Nephron progenitor cell (in vitro differentiated cells): ENCODE data around the gene RBP3.

Experiments
- DNase-seq: peaks from one replicate; pipeline ENCODE4 v3.0.0; 2021
- H3K27ac Mint-ChIP-seq: 2 replicates; pipeline ENCODE4 v1.8.0; 2021; ENCODE audit warnings: mild to moderate bottlenecking, moderate library complexity, mixed read lengths
- H3K27me3 Mint-ChIP-seq: 2 replicates; pipeline ENCODE4 v1.8.0; 2021; ENCODE audit warnings: mild to moderate bottlenecking, low read depth, mixed read lengths; ENCODE audit not compliant: poor library complexity
- H3K36me3 Mint-ChIP-seq: 2 replicates; pipeline ENCODE4 v1.8.0; 2021; ENCODE audit warnings: low read depth, mixed read lengths
- H3K4me1 Mint-ChIP-seq: 2 replicates; pipeline ENCODE4 v1.8.0; 2021; ENCODE audit warnings: mixed read lengths
- H3K4me3 Mint-ChIP-seq: 2 replicates; pipeline ENCODE4 v1.8.0; 2021; ENCODE audit warnings: mild to moderate bottlenecking, moderate library complexity, mixed read lengths
- H3K9me3 Mint-ChIP-seq: 2 replicates; pipeline ENCODE4 v1.8.0; 2021; ENCODE audit warnings: mild to moderate bottlenecking, moderate library complexity, mixed read lengths
- CTCF ChIP-seq: fragments of 200-600 bp; sonication (generic); IDR thresholded peaks from 2 replicates; pipeline ENCODE4 v1.5.0; 2021; ENCODE audit warnings: antibody characterized with exemption

RBP3 gene

DNA sequence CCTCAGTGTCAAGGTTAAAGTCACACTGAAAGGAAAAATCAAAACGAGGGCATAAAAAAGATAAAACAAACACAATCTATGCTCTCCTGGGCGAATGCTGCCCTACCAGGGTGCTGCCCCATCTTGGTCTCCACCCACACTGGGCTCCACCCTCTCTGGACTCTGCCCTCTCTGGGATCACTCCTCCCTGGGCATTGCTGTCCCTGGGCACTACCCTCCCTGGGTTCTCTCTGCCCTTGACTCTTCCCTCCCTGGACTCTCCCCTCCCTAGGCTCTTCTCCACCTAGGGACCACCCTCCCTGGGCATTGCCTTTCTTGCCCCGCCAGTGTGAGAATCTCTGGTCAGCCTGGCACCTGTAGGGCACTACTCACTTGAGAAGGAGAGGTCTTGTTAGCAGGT, 17.4 kb upstream of the RBP3 start:
- no peak for TF ChIP-seq CTCF
- peaks cover 23% of the 10 kb centered on the region for H3K27me3 Mint-ChIP-seq
- H3K4me1 Mint-ChIP-seq = peaks cover 5% of the 10 kb centered on the region
- no peak overlapping the region for H3K4me3 Mint-ChIP-seq
- H3K36me3 Mint-ChIP-seq = no peaks in the 10 kb centered on the region
- no peak for DNase-seq
- no peak overlapping the region for H3K27ac Mint-ChIP-seq
- H3K9me3 Mint-ChIP-seq = no peaks in the 10 kb centered on the region

DNA sequence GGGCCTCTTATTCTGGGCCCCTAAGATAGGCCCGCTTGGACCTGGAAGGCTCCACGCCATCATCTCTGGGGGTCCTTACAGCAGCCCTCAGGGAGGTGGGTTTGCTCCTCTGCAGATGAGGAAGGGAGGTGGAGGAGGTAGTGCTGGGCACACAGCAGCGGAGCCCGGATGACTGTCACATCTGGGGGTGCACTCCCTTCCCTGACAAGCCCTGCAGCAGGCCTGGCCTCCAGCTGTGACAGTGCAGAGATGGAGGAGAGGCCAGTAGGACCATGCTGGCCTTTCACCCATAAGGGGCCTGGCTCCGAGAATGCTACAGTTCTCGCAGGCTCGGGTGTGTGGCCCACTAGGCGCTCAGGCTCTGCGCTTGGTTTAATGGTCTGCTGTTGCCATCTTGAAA, 16.7 kb upstream of the RBP3 start:
- no peak for DNase-seq
- H3K4me1 Mint-ChIP-seq = peaks cover 5% of the 10 kb centered on the region
- H3K36me3 Mint-ChIP-seq = no peaks in the 10 kb centered on the region
- no peaks in the 10 kb centered on the region for H3K9me3 Mint-ChIP-seq
- no peak for TF ChIP-seq CTCF
- H3K4me3 Mint-ChIP-seq = no peak overlapping the region
- H3K27me3 Mint-ChIP-seq = peaks cover 25% of the 10 kb centered on the region
- no peak overlapping the region for H3K27ac Mint-ChIP-seq

DNA sequence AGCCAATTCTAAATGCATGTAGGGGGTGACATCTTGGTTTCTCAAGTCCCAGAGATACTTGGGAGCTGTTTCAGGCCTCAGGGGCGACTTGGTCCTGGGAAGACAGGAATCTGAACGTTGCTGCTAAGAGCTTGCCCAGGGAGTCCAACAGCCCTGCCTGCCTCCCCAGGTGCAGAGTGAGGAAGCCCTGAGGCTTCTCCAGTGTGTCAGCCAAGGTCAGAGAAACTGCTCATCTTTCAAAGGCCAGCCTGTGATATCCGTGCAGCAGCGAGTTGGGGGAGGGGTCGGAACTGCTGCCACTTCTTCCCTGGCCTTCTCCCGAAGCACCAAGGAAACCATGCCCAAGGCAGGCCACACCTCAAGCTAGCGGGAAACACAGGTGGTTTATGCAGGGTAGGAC, 16.2 kb upstream of the RBP3 start:
- Mint-ChIP-seq H3K4me1 (peaks cover 5% of the 10 kb centered on the region), H3K27ac (no peak overlapping the region), H3K9me3 (no peaks in the 10 kb centered on the region), H3K27me3 (peaks cover 25% of the 10 kb centered on the region), H3K4me3 (no peak overlapping the region), H3K36me3 (no peaks in the 10 kb centered on the region)
- no peak for TF ChIP-seq CTCF
- DNase-seq = no peak

GRCh38 chr10:47332371-47332770, 15.8 kb upstream of the RBP3 start:
- H3K4me1 Mint-ChIP-seq = peaks cover 5% of the 10 kb centered on the region
- H3K36me3 Mint-ChIP-seq = no peaks in the 10 kb centered on the region
- no peak for DNase-seq
- no peak for TF ChIP-seq CTCF
- H3K27me3 Mint-ChIP-seq = peaks cover 25% of the 10 kb centered on the region
- no peak overlapping the region for H3K27ac Mint-ChIP-seq
- H3K9me3 Mint-ChIP-seq = no peaks in the 10 kb centered on the region
- no peak overlapping the region for H3K4me3 Mint-ChIP-seq

DNA sequence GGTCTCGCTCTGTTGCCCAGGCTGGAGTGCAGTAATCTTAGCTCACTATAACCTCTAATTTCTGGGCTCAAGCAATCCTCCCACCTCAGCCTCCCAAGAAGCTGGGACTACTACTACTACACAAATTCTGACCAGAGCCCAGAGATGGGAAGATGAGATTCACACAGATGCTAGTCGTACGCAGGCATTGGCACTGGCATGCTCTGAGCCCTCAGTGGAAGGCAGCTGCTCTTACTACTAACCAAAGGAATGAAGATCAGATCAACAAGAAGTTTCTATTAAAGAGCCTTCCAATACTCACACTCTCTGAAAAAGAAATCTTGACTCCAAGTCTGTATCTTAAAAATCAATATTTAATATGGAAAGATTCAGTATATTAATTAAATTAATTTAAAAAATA, 15.2 kb upstream of the RBP3 start:
- Mint-ChIP-seq H3K9me3 (no peaks in the 10 kb centered on the region), H3K27me3 (peaks cover 25% of the 10 kb centered on the region), H3K36me3 (no peaks in the 10 kb centered on the region), H3K4me3 (no peak overlapping the region), H3K27ac (no peak overlapping the region), H3K4me1 (peaks cover 5% of the 10 kb centered on the region)
- no peak for TF ChIP-seq CTCF
- DNase-seq = no peak

DNA sequence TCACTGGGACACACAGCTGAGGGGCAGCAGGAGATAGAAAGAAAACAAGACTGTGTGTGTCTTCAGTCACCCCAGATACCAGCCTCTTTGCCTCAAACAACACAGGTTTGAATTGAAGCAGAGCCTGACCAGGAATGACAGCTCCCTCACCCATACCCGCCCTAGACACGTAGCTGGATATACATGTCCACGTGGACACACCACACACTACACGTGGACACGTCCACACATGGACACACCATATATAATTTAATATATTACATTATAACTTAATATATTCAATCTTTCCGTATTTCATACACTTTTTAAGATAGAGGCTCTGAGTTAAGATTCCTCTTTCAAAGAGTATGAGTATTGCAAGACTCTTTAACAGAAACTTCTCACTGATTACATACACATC, 14.6 kb upstream of the RBP3 start:
- peaks cover 5% of the 10 kb centered on the region for H3K4me1 Mint-ChIP-seq
- no peak overlapping the region for H3K27ac Mint-ChIP-seq
- DNase-seq = no peak
- H3K27me3 Mint-ChIP-seq = peaks cover 25% of the 10 kb centered on the region
- TF ChIP-seq CTCF = no peak
- no peak overlapping the region for H3K4me3 Mint-ChIP-seq
- no peaks in the 10 kb centered on the region for H3K36me3 Mint-ChIP-seq
- H3K9me3 Mint-ChIP-seq = no peaks in the 10 kb centered on the region
